Endodermal cell (in vitro differentiated cells): ENCODE results near the gene ELMO1. TPM values are rescaled to one million over a fixed set of nuclear protein-coding genes. Genes with fewer than 3 reads are reported as not detected.

Experiments
- DNase-seq: peaks from one replicate; pipeline ENCODE4 v3.0.0-alpha.2; 2017
- H3K27ac ChIP-seq: 2 replicates; pipeline ENCODE4 v1.5.1; 2013; ENCODE audit warnings: mild to moderate bottlenecking, low read depth, low read length, moderate library complexity
- H3K27me3 ChIP-seq: 2 replicates; pipeline ENCODE4 v1.6.1; 2013; ENCODE audit warnings: mild to moderate bottlenecking, low read length, moderate library complexity; ENCODE audit not compliant: insufficient read depth, control insufficient read depth, poor library complexity, severe bottlenecking
- H3K36me3 ChIP-seq: 2 replicates; pipeline ENCODE4 v1.7.0; 2013; ENCODE audit warnings: mild to moderate bottlenecking, low read length, moderate library complexity; ENCODE audit not compliant: control insufficient read depth, insufficient read depth
- H3K4me1 ChIP-seq: one replicate; pipeline ENCODE4 v1.7.0; 2013; ENCODE audit warnings: low read length; ENCODE audit not compliant: control insufficient read depth, insufficient read depth
- H3K4me3 ChIP-seq: 2 replicates; pipeline ENCODE4 v1.5.1; 2013; ENCODE audit warnings: mild to moderate bottlenecking, low read length, moderate library complexity
- H3K9ac ChIP-seq: 2 replicates; pipeline ENCODE4 v1.6.1; 2013; ENCODE audit warnings: mild to moderate bottlenecking, low read length, moderate library complexity; ENCODE audit not compliant: poor library complexity, severe bottlenecking; ENCODE audit errors: extremely low read depth
- H3K9me3 ChIP-seq: 2 replicates; pipeline ENCODE4 v1.6.1; 2013; ENCODE audit warnings: mild to moderate bottlenecking, low read length, moderate library complexity; ENCODE audit not compliant: control insufficient read depth
- H3K27ac Mint-ChIP-seq: 2 replicates; pipeline ENCODE4 v1.8.0; 2020; ENCODE audit warnings: mixed read lengths
- H3K27me3 Mint-ChIP-seq: 2 replicates; pipeline ENCODE4 v1.8.0; 2021; ENCODE audit warnings: mild to moderate bottlenecking, mixed read lengths; ENCODE audit not compliant: insufficient read depth
- H3K36me3 Mint-ChIP-seq: 2 replicates; pipeline ENCODE4 v1.8.0; 2020; ENCODE audit warnings: low read depth, mixed read lengths
- H3K4me1 Mint-ChIP-seq: 2 replicates; pipeline ENCODE4 v1.8.0; 2020; ENCODE audit warnings: mixed read lengths
- H3K4me3 Mint-ChIP-seq: 2 replicates; pipeline ENCODE4 v1.8.0; 2020; ENCODE audit warnings: mild to moderate bottlenecking, moderate library complexity, mixed read lengths
- H3K9me3 Mint-ChIP-seq: 2 replicates; pipeline ENCODE4 v1.8.0; 2020; ENCODE audit warnings: mild to moderate bottlenecking, mixed read lengths
- WGBS, 2 experiments: methylation state at CpG; one replicate each; pipeline versions ENCODE4 v1.1.5 to v1.1.7; 2013; ENCODE audit warnings: missing lambda C conversion rate in 2 of 2, mixed read lengths in 1 of 2; ENCODE audit not compliant: insufficient coverage in 1 of 2, insufficient read length in 1 of 2; 5-methylcytosine and 5-hydroxymethylcytosine counted together
- total RNA-seq, 2 donors: library from RNA; stranded (reverse); fragmentation: NEBNext Ultra II Directional in 1 of 2; extraction: Animal tissue kit (Norgen Biotek cat#: 25700) in 1 of 2; gene quantifications; 2 replicates in 1 of 2; 3 replicates in 1 of 2; pipeline ENCODE4 v1.2.1, GENCODE V29; 2021
- TF ChIP-seq, protein P1 (sequence below): fragments of 200-600 bp; sonication (generic); conservative IDR thresholded peaks from 2 replicates; pipeline ENCODE4 v1.5.0; 2021; ENCODE audit warnings: antibody characterized with exemption, mild to moderate bottlenecking

The ELMO1 gene
- total RNA-seq, 2 donors from 2014 or later: 120 to 131 TPM

DNA sequence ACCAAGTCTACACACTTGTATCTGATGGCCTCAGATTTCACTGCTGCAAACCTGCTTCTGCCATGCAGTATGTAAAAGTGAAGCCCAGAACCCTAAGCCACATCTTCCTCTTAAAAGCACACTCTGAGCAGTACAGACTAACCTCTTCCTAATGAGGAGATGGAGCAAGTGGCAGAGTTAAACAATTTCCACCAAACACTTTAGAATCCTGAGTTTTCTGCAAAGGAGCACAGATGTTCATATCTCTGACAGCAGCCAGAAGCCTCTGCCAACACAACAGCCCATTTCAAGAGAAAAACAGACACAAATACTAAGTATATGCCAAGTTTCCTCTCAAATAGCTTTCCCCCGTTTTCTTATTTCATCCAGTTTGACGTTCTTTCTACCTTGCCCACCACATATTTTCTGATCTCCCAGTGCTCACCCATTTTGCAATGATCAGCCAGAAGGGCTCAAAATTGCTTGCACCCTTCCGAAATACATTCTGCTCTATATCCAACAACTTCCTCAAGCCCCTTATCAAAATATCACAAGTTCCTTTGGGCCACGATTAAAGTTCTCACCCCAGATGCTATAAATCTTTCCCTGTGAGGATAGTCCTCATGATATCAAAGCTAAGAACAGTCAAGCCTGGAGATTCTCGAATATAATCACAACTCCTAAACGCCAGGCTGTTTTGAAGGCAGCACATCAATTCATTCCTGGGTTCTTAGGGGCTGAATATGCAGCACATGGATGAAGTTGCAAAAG lies 27.5 kb downstream of the ELMO1 start:
- H3K27me3 Mint-ChIP-seq: no peaks in the 10 kb centered on the region
- H3K4me3 ChIP-seq: no peak overlapping the region
- peaks cover 28% of the 10 kb centered on the region for H3K36me3 Mint-ChIP-seq
- DNase-seq: no peak
- WGBS, 2 experiments: 91 to 92% methylated on average over 5 to 6 of the region's 6 CpGs
- peaks cover 8% of the 10 kb centered on the region for H3K36me3 ChIP-seq
- no peak overlapping the region for H3K9ac ChIP-seq
- H3K9me3 Mint-ChIP-seq: no peaks in the 10 kb centered on the region
- H3K4me1 ChIP-seq: peaks cover 11% of the 10 kb centered on the region
- no peaks in the 10 kb centered on the region for H3K9me3 ChIP-seq
- no peak overlapping the region for H3K27ac ChIP-seq
- peaks cover 34% of the 10 kb centered on the region for H3K4me1 Mint-ChIP-seq
- no peak overlapping the region for H3K27ac Mint-ChIP-seq
- H3K27me3 ChIP-seq: no peaks in the 10 kb centered on the region
- TF ChIP-seq, protein P1, sequence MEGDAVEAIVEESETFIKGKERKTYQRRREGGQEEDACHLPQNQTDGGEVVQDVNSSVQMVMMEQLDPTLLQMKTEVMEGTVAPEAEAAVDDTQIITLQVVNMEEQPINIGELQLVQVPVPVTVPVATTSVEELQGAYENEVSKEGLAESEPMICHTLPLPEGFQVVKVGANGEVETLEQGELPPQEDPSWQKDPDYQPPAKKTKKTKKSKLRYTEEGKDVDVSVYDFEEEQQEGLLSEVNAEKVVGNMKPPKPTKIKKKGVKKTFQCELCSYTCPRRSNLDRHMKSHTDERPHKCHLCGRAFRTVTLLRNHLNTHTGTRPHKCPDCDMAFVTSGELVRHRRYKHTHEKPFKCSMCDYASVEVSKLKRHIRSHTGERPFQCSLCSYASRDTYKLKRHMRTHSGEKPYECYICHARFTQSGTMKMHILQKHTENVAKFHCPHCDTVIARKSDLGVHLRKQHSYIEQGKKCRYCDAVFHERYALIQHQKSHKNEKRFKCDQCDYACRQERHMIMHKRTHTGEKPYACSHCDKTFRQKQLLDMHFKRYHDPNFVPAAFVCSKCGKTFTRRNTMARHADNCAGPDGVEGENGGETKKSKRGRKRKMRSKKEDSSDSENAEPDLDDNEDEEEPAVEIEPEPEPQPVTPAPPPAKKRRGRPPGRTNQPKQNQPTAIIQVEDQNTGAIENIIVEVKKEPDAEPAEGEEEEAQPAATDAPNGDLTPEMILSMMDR: no peak
- H3K4me3 Mint-ChIP-seq: no peak overlapping the region

DNA sequence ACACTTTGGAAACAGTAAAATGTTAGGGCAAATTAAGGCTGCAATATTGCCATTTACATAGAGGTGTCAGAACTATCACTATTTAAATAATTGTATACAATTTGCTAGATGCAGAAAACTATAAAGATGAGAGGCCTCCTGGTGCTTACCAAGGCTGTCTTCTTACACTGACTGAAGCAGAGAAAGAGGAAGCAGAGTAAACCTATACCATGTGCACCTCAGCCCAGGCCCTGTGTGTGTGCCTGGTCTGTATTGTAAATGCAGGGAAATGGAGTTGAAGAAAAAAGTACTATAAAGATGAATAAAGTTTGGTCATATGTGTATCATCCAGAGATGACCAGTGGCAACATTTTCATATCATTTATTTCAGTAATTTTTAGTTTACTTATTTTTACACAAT lies 29.2 kb downstream of the ELMO1 start:
- H3K36me3 ChIP-seq: peaks cover 14% of the 10 kb centered on the region
- H3K27me3 ChIP-seq: no peaks in the 10 kb centered on the region
- no peak overlapping the region for H3K4me3 ChIP-seq
- Mint-ChIP-seq H3K36me3 (peaks cover 29% of the 10 kb centered on the region), H3K27ac (no peak overlapping the region), H3K4me3 (no peak overlapping the region), H3K4me1 (peaks cover 51% of the 10 kb centered on the region), H3K9me3 (no peaks in the 10 kb centered on the region), H3K27me3 (no peaks in the 10 kb centered on the region)
- no peak overlapping the region for H3K27ac ChIP-seq
- peaks cover 20% of the 10 kb centered on the region for H3K4me1 ChIP-seq
- TF ChIP-seq, protein P1: no peak
- no peak overlapping the region for H3K9ac ChIP-seq
- peaks cover 3% of the 10 kb centered on the region for H3K9me3 ChIP-seq
- DNase-seq: no peak

DNA sequence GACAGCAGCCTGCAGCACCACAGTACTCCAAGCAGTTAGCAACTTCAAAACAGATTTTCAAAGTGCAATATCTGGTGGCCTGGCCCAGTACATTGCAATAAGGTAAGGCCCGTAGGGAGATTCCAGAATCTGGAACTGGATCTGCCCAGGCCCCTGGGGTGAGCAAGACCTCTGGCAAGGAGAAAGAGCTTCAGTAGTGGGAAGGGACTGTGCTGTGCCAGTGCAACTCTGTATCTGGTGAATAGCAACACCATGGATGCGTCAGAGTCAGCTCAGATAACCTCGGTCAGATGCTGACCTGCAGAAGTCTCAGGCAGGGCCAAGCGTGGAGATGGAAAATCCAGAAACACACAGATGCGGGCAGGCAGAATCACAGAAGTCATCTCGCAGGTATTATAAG lies 30.3 kb downstream of the ELMO1 start:
- Histone ChIP-seq H3K27me3 (no peaks in the 10 kb centered on the region), H3K9ac (no peak overlapping the region), H3K9me3 (peaks cover 11% of the 10 kb centered on the region), H3K36me3 (peaks cover 21% of the 10 kb centered on the region), H3K4me1 (peaks cover 20% of the 10 kb centered on the region), H3K4me3 (no peak overlapping the region), H3K27ac (no peak overlapping the region)
- H3K36me3 Mint-ChIP-seq: peaks cover 32% of the 10 kb centered on the region
- H3K27ac Mint-ChIP-seq: no peak overlapping the region
- H3K9me3 Mint-ChIP-seq: peaks cover 3% of the 10 kb centered on the region
- WGBS, 2 experiments: 95 to 99% methylated on average over 6 of the region's 6 CpGs
- no peak for DNase-seq
- peaks cover 52% of the 10 kb centered on the region for H3K4me1 Mint-ChIP-seq
- H3K4me3 Mint-ChIP-seq: no peak overlapping the region
- H3K27me3 Mint-ChIP-seq: no peaks in the 10 kb centered on the region
- TF ChIP-seq, protein P1: no peak
